HG03025 (cell line): Measurements from ENCODE around the gene MSI2.
"Not testable (repeated sequence)": the region's sequence is repeated elsewhere in the genome, so short reads cannot be mapped to it uniquely, and the experiment has no call there.

Experiments
- ATAC-seq: cut with Tn5 transposase; IDR thresholded peaks from one replicate; pipeline ENCODE4 v1.9.1; 2021; ENCODE audit warnings: mild to moderate bottlenecking, moderate library complexity; ENCODE audit not compliant: unreplicated experiment, low FRiP score

MSI2 gene

DNA sequence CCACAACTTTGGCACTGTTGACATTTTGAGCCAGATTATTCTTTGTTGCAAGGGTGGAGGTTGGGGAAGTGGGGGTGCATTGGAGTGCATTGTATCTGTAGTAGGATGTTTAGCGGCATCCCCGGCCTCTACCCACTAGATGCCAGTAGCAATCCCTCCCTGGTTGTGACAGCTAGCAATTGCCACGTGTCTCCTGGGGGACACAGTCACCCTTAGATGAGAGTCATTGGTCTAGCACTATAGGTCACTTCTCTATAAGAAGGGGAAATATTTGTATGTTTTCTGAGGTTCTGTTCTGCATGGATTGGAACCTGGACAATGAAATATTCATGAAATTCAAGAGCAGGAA lies 32.4 kb downstream of the MSI2 start:
- no peak for ATAC-seq

DNA sequence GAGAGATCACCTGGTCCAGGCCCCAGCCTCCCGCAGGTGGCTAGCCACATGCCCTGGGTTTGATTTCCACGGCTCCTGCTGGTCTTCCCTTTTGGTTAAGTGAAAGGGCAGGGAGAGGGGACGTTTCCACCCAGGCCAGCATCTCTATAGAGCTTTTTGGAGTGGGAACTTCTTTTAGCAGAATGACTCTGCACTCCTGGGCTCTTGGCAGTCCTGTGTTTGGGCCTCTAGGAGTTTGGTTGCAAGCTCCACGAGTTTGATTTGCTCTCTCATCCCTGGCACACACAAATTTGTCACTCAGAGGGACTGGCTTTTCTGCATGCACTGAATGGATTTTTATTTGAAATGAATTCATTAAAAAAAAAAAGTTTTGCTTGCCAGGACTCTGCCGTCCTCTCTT lies 32.8 kb downstream of the MSI2 start:
- ATAC-seq: no peak

DNA sequence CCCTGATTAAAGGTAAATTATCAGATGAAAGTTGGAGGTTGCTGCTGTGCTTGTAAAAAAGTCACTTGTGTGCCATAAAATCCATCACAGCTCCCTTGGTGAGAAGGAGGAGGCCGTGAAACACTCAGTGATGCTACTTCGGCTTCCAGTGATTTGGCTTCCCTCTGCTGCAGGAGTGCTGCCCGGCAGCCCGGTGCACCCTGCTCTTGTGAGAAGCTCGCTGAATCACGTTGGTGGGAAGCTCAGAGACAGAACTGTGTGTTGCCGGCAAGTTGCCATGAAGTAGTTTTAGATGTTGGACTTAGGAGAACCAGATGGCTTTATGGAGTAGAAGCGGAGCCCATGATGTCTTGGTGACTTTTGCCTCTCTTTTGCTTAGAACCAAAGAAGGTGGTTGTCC lies 33.3 kb downstream of the MSI2 start:
- no peak for ATAC-seq

DNA sequence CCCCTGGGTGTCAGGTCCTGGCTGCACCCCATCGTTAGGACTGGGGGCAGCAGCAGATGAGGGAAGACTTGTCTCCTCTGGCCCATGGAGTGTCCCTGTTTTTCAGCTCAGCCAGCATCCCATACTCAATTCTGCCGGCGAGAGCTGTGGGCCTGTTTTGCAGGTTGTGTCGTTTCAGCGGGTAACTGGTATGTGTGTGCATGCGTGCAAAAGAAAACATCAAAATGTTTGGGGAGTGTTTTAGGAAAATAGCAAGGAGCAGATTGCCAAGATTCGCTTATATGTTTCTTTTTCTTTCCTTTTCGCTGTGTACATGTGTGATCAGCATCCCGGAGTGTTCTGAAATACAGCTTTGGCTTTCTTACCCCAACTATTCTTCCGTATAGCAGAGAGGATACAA lies 34.7 kb downstream of the MSI2 start:
- no peak for ATAC-seq

DNA sequence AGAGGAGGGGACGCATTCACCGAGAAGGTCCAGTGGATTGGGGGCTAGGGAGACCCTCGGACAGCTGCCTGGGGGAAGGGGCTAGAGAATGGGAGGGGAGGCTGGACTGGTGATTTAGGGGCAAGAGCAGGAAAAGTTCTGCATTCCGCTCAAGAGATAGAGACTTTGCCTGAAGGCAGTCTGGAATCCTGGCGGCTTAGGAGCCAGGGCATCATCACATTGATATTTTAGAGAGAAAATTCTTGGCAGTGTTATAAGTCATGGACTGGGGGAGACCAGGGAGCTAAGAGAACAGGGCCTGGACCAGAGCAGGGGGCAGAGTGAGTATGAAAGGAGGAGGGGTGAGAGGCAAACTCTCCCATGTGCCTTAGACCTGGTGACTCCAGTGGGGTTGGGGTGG lies 35.8 kb downstream of the MSI2 start:
- ATAC-seq: no peak

DNA sequence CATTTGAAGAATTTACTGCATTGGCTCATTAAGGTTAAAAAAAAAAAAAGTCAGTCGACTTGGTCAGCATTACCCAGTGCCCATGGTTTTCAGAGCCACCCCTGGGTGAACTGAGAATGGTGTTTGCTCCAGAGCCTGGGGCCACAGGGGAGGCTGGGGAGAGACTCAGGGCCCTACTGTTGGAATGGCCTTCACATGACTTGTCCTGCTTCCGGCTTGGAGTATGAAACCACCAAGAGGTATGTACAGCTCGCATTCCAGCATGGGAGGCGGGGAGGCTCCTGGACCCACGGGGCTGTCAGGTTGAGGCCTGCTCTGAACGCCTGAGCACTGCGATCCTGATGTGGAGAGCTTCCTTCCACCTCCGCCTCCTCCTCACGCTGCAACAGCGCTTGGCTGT lies 36.8 kb downstream of the MSI2 start:
- no peak for ATAC-seq

DNA sequence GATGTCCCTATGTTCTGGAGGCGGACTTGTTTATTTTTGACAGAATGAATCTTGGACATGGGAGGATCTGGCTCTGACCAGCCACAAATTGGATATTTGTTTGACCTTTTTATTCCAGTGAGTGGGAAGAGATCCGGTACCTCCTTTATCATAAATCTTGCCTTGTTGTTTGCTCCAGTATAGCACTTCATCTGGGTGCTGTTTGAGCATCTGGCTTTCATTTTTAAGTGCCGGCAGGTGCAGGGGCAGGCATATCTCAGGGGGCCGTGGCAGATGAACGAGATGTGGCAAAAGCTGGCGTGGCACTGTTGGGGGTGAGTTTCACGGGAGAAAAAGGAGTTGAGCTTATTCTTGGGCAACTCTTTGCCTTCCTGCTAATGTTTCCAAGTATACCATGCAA lies 37.8 kb downstream of the MSI2 start:
- ATAC-seq: no peak

DNA sequence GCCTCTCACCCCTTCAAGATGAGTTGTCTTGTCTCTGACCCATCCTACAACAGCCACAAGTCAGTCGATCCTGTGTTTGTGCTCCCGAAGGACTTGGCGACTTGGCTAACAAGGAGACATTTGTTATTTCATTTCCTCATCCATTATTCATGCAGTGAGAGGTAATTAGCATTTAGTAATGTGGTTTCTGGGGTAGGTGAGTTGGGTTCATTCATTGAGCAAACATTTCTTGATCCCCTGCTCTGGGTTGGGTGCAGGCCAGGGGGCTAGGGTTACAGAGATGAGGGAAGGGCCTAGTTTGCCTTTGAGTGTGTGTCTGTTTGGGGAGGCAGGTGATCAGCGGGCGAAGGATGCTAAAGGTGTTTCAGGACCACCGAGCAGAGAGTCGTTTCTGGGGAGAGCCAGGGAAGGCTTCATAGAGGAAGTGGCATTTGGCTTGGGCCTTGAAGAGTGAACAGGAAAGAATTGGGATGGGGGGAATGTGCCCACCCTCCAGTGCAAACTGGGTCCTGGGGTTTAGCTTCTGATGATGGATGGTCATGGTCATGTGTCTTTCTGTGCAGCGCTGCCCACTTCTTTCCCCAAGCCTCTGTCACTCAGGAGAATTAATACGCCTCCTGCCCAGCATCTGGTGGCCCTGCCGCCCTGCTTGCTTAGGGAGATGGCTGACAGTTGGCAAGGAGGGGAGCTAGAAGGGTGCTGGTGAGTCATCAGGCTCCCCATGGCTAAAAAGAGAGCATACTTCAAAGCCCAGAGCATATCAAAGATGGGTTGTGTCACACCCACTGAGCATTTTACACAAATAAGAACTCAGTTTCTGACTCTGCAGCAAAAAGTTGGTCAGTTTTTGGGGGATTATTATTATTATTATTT lies 38.5 kb downstream of the MSI2 start:
- ATAC-seq: no peak

DNA sequence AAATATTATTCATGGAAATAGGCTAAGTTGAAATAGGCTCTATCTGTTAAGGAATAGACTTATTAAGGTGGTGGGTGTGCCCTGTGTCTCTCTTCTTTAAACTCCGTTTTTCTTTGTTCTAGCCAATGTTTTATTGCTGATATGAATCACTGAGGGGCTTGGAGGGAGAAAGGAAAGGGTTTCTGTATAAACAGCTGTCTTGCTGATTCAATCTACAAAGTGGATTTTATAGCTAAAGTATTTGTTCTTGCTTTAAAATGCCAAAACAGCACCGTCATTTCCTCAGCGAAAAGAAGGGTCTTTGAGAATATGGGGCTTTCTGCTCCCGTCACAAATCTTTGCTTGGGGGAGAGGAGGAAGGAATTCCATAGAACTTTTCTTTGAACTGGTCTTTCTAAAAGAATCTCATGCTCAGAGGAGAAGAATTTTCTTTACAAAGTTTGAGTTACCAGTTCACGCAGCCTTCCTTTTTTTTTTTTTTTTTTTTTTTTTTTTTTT lies 39.3 kb downstream of the MSI2 start:
- ATAC-seq: no peak

DNA sequence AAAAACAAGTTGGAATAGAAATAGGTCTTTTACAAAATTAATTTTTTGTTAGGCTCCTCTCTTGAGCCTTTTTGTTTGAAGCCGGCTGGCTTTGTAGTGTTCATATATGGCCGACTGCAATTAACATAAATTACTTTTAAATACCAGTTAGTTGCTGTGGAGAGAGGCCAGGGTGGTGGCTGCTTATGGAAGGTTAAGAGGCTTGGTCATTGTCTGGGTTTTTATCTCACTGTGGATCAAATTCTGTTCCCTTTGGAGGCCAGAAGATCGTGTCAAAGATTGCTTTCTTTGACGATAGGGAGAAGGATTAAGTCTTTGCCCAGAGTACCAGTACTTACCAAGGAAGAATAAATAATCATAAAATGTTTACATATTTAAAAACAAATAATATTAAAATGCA lies 39.9 kb downstream of the MSI2 start:
- ATAC-seq: no peak

DNA sequence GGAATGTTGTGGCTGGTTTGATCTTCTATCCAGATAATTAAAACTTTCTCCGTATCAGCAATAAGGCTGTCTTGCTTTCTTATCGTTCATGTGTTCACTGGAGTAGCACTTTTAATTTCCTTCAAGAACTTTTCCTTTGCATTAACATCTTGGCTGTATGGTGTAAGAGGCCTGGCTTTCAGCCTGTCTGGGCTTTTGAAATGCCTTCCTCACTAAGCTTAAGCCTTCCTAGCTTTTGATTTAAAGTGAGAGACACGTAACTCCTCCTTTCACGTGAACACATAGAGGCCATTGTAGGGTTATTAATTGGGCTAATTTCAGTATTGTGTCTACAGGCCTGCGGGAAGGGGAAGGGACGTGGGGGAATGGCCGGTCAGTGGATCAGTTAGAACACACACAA lies 42.9 kb downstream of the MSI2 start:
- ATAC-seq: no peak

DNA sequence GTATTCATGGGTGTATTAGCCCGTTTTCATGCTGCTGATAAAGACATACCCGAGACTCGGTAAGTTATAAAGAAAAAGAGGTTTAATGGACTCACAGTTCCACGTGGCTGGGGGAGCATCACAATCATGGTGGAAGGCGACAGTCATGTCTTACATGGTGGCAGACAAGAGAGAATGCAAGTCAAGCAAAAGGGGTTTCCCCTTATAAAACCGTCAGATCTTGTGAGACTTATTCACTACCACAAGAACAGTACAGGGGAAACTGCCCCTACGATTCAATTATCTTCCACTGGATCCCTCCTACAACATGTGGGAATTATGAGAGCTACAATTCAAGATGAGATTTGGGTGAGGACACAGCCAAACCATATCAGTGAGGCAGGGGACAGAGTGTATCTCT lies 44.3 kb downstream of the MSI2 start:
- not testable (repeated sequence) for ATAC-seq

DNA sequence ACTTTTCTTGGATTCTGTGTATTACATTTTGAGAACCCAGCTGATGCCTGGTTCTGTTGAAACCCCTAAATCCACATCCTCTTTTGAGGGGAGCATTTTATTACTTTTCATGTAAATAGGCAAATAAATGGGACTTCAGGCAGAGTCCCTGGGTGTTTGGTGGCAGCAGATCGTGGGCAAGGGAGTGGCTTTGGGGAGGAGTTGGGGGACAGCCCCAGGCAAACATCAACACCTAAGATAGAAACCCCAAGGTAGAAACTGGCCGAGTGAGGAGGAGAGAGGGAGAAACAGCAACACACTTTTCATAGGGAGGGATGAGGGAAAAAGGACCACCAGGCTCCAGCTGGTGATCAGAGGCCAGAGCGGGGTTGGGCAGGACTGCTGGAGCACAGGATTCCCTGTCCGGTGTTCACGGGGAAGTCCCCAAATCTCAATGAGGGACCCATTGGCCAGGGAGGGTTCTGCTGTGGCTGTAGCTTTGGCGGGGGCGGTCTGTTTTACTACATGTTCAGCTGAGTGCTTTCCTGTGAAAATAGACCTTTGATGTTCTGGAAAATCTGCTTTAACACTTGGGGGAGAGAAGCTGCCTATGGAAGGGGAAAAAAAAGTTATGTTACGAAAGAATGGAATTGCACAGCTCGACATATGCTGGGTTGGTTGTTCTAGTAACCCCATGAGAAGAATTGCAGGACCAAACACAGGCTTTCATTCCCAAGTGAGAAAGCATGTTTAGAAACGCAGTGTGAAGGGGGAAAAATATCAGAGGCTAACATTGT lies 46.6 kb downstream of the MSI2 start:
- ATAC-seq: no peak

DNA sequence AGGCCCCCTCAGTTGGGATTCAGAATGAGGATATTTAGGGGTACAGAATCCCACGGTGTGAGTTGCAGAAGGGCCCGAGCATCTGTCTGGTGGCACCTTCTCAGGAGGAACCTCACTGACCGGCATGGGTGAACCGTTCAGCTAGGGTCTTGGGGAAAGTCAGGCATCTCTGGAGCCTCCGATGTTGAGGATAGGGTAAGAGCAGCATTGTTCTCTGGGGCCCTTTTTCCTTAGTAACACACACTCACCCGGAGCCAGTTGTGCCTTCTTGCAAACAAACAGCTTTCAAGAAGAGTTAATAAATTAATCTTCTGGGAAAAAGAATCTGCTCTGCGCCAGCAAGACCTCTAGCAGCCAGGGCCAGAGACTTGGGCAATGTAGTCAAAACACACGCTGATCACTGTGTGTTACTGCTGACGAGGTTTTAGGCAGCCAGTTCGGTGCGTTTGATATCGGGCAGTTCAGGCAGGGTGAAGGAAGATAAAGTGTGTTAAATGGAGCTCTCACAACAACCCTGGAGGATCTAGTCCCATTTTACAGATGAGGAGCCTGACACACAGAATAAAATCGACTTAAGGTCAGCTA lies 48.9 kb downstream of the MSI2 start:
- no peak for ATAC-seq

DNA sequence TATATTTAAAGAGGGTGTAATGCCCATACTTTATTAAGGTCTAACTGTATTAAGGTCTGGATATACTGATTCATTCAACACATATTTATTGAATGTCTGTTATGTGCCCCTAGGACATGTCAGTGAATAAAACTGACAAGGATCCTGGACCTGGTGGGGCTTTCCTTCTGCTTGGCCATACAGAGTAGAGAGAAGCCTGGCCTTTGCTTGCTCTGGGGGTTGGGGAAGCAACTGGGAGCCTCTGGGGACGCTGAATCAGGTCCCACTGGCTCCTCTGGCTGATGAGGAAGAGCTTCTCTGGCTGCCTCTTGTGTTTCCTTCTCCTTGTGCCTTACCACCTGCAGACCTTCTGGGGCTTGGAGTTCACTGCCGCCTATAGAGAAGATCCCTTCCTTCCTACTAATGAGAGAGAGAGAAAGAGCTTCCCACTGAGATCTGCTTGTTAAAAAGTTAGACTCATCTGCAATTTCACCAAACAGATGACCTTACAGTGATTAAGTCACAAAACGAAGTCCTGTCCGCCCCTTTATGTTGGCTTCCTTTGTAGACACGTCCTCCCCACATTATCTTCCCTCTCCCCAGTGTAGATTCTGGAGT lies 49.7 kb downstream of the MSI2 start:
- ATAC-seq: no peak

DNA sequence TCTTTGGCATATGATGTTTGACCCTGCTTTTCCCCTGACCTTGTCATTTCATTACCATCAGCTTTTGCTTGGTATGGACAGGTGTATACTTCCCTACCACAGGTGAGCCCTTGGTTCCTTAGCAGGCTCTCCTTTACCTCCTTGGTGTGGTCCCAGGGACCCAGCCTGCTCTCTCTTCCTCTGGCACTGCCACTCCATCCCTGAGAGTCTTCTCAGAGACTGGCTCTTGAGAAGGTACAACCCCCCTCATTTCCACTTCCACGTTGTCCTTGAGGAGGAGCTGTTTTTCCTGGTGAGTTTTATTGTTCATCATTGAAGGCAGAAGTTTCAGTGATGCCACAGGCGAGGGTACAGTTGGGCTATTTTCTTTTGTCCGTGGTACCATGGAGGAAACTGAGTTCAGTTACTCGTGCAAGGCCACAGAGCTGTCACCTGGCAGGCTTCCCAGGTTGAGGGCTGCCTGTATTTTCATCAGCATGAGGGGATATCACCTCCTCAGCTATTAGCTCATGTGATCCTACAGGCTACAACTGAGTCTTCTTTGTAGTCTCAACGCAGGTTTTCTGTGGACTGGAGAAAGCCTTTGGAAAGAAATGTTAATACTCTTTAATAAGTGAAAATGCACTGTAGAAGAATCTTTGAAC lies 52.3 kb downstream of the MSI2 start:
- no peak for ATAC-seq

DNA sequence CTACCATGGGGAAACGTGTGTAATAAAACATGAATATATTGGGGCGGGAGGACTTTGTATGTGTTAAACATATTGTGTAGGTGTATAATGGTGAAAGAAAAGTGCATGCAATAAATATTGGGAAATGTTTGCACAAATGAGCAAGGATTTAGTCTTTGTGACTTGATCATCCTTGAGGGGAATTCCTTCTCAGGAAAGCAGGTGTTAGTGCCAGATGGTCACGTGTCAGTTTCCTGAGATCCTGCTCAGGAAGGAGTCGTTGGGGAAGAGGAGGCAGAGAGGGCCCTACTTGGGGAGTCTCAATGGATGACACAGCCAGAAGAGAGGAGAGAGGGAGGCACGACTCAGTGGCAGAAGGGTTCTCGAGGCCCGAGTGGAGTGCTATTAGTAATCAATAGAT lies 53.2 kb downstream of the MSI2 start:
- ATAC-seq: no peak

DNA sequence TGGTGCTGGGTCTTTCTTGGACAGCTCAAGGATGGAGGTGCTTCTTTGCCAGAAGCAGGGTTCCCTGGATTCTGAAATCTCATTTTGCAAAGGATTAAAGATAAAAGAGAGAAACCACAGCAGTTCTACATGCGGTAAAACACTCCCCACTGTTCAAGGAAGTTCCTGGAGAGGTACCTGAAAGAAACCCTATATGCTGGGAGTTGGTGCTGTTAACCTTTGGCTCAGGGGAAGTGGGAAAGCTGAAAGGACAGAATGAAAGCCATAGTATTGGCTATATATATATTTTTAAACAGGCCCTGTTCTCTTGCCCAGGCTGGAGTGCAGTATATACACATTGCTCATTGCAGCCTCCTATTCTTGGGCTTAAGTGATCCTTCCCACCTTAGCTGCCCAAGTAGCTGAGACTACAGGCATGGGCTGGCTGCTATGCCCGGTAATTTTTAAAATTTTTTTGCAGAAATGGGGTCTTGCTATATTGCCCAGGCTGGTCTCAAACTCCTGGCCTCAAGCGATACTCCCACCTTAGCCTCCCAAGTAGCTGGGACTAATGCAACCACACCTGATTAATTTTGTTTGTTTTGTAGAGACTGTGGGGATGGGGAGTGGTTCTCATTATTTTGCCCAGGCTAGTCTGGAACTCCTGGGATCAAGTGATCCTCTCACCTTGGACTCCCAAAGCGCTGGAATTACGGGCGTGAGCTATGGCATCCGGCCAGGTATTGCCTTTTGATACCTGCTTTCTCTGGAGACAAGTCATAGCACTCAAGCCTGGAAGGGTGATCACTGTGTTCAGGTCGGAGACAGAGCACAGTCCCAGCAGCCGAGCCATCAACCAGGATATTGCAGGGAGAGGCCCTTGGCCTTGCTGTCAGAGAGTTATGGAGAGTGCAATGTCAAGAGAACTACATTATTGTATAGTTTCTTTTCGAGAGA lies 55.2 kb downstream of the MSI2 start:
- ATAC-seq: no peak

DNA sequence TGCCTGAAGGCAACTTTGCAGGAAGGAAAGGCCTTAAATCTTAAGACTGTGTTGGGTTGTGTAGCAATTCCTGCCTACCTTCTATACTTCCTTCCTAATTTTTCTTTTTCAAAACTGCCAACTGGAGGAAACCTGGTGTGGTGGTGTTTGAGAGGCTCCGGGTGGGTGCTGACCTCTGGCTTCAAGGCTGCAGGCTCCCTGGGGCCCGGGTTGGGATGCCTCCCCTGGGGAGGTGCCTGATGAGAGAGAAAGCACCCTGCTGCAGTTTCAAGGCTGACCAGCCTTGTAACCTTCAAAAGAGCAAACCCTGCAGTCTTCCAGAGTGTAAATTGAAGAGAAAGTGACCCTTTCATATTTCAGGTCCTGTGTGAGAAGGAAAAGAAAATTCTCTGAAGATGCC lies 55.9 kb downstream of the MSI2 start:
- no peak for ATAC-seq
